Measurements from ENCODE around the gene DAPK1. TPM values are rescaled to one million over a fixed set of nuclear protein-coding genes. Genes with fewer than 3 reads are reported as not detected.

Gene DAPK1
- total RNA-seq, 1 donor from 2014 or later, result 17.8 TPM

GRCh38 chr9:87540444-87541105 is 42.9 kb downstream of the DAPK1 start:
- DNase-seq (ENCODE audit: low spot score in 2 of 2), result no peak
- no peak for TF ChIP-seq CTCF (IDR thresholded peaks at IDR 0.05)
- no peaks in the 10 kb centered on the region for H3K27me3 ChIP-seq
- no peaks in the 10 kb centered on the region for H3K36me3 ChIP-seq
- no peaks in the 10 kb centered on the region for H3K4me1 ChIP-seq
- H3K9me3 ChIP-seq, result no peaks in the 10 kb centered on the region
- no peak overlapping the region for H3K27ac ChIP-seq
- intact Hi-C loops (cut with DNase I), result no loop called here
- no peak overlapping the region for H3K4me3 ChIP-seq

GRCh38 chr9:87541663-87542062 is 44.0 kb downstream of the DAPK1 start:
- intact Hi-C loops (cut with DNase I), result no loop called here
- Histone ChIP-seq H3K4me1 (no peaks in the 10 kb centered on the region), H3K9me3 (no peaks in the 10 kb centered on the region), H3K27ac (no peak overlapping the region), H3K4me3 (no peak overlapping the region), H3K36me3 (no peaks in the 10 kb centered on the region), H3K27me3 (no peaks in the 10 kb centered on the region)
- TF ChIP-seq CTCF (IDR thresholded peaks at IDR 0.05), result no peak
- DNase-seq (ENCODE audit: low spot score in 2 of 2), result no peak

GRCh38 chr9:87542141-87542540 is 44.5 kb downstream of the DAPK1 start:
- Histone ChIP-seq H3K36me3 (no peaks in the 10 kb centered on the region), H3K4me1 (no peaks in the 10 kb centered on the region), H3K4me3 (no peak overlapping the region), H3K27me3 (no peaks in the 10 kb centered on the region), H3K27ac (no peak overlapping the region), H3K9me3 (no peaks in the 10 kb centered on the region)
- no peak for DNase-seq (ENCODE audit: low spot score in 2 of 2)
- TF ChIP-seq CTCF (IDR thresholded peaks at IDR 0.05), result no peak
- intact Hi-C loops (cut with DNase I), result no loop called here

- Histone ChIP-seq H3K4me1 (no peaks in the 10 kb centered on the region), H3K27ac (no peak overlapping the region), H3K27me3 (no peaks in the 10 kb centered on the region), H3K9me3 (no peaks in the 10 kb centered on the region), H3K4me3 (no peak overlapping the region), H3K36me3 (no peaks in the 10 kb centered on the region)
- no peak for TF ChIP-seq CTCF (IDR thresholded peaks at IDR 0.05)
- intact Hi-C loops (cut with DNase I), result no loop called here
- no peak for DNase-seq (ENCODE audit: low spot score in 2 of 2)
These were observed 45.6 kb downstream of the DAPK1 start for GRCh38 chr9:87543251-87543650.

- H3K4me1 ChIP-seq, result no peaks in the 10 kb centered on the region
These were observed 48.2 kb downstream of the DAPK1 start for GRCh38 chr9:87545858-87546257.

More at GRCh38 chr9:87545858-87546257, 48.2 kb downstream of the DAPK1 start:
- no peak for DNase-seq (ENCODE audit: low spot score in 2 of 2)
- no peak for TF ChIP-seq CTCF (IDR thresholded peaks at IDR 0.05)
- intact Hi-C loops (cut with DNase I), result no loop called here
- H3K27ac ChIP-seq, result no peak overlapping the region
- H3K36me3 ChIP-seq, result no peaks in the 10 kb centered on the region
- H3K9me3 ChIP-seq, result no peaks in the 10 kb centered on the region
- H3K4me3 ChIP-seq, result no peak overlapping the region
- no peaks in the 10 kb centered on the region for H3K27me3 ChIP-seq
